GM12878 (cell line): Measurements from ENCODE around the gene SIRT2. TPM values are rescaled to one million over a fixed set of nuclear protein-coding genes. Genes with fewer than 3 reads are reported as not detected.

Source experiments
- BCL3 ChIP-seq: IDR thresholded peaks from 2 replicates; pipeline ENCODE4 v1.6.1; 2011; ENCODE audit warnings: borderline replicate concordance, low read depth, mild to moderate bottlenecking, moderate library complexity, low read length; ENCODE audit not compliant: insufficient read depth, poor library complexity, severe bottlenecking
- EED ChIP-seq: sonication (generic); IDR thresholded peaks from 2 replicates; pipeline ENCODE4 v1.6.1; 2016; ENCODE audit warnings: antibody characterized with exemption, low read depth
- HDAC6 ChIP-seq: fragments of 200-600 bp; sonication (generic); IDR thresholded peaks from one replicate; pipeline ENCODE4 v1.8.0; 2017; ENCODE audit warnings: antibody characterized with exemption; ENCODE audit not compliant: unreplicated experiment
- IKZF2 ChIP-seq, 2 experiments: fragments of 450-650 bp; IDR thresholded peaks; 2 replicates each; pipeline ENCODE4 v1.6.1; 2017; ENCODE audit warnings: mild to moderate bottlenecking in 2 of 2, moderate library complexity in 2 of 2
- NRF1 ChIP-seq: conservative IDR thresholded peaks from 2 replicates; pipeline ENCODE4 v1.6.1; 2011; ENCODE audit warnings: mild to moderate bottlenecking, low read depth, low read length, improper control_type of control experiment
- RELB ChIP-seq: fragments of 450-650 bp; IDR thresholded peaks from 2 replicates; pipeline ENCODE4 v1.6.1; 2017; ENCODE audit warnings: low read depth, mild to moderate bottlenecking, moderate library complexity
- RFX5 ChIP-seq: IDR thresholded peaks from 2 replicates; pipeline ENCODE4 v1.6.1; 2011; ENCODE audit warnings: low read depth, low read length, improper control_type of control experiment
- STAT3 ChIP-seq: IDR thresholded peaks from 2 replicates; pipeline ENCODE4 v1.6.1; 2011; ENCODE audit warnings: low read depth, low read length, improper control_type of control experiment
- polyA plus RNA-seq, 11 experiments: library from polyadenylated mRNA; depleted of rRNA in 4 of 11; unstranded in 6 of 11; stranded (reverse) in 5 of 11; fragments of >200 nt; fragmentation: Nextera tagmentation in 4 of 11; fragmentation: Illumina TruSeq in 1 of 11; extraction: Ambion mirVana in 4 of 11; extraction: Trizol in 1 of 11; gene quantifications; 1 replicate in 1 of 11; 2 replicates in 10 of 11; pipeline versions ENCODE4 v1.2.1 to v1.2.3, GENCODE V29; 2011 to 2016; ENCODE audit warnings: inconsistent platforms in 2 of 11, missing spikeins in 2 of 11, low read depth in 1 of 11
- total RNA-seq, 4 experiments: library from RNA; depleted of rRNA in 3 of 4; stranded (reverse); fragments of >200 nt in 3 of 4; fragmentation: Illumina TruSeq in 1 of 4; extraction: Trizol in 1 of 4; gene quantifications; 2 replicates each; pipeline versions ENCODE4 v1.2.1 to v1.2.3, GENCODE V29; 2013 to 2021
- TF ChIP-seq, protein P1 (sequence below): IDR thresholded peaks from 2 replicates; pipeline ENCODE4 v1.6.1; 2011; ENCODE audit warnings: mild to moderate bottlenecking, low read depth, low read length, moderate library complexity; ENCODE audit not compliant: insufficient replicate concordance
- TF ChIP-seq, protein P2 (sequence below): IDR thresholded peaks from 2 replicates; pipeline ENCODE4 v1.6.1; 2012; ENCODE audit warnings: improper control_type of control experiment, low read depth, low read length; ENCODE audit not compliant: insufficient replicate concordance
- TF ChIP-seq, protein P3 (sequence below): fragments of 450-650 bp; IDR thresholded peaks from 2 replicates; pipeline ENCODE4 v1.6.1; 2017; ENCODE audit warnings: mild to moderate bottlenecking, low read depth, inconsistent platforms; ENCODE audit not compliant: poor library complexity, severe bottlenecking
- TF ChIP-seq, protein P4 (sequence below): fragments of 450-650 bp; conservative IDR thresholded peaks from 2 replicates; pipeline ENCODE4 v1.6.1; 2017; ENCODE audit warnings: mild to moderate bottlenecking, moderate library complexity

Gene SIRT2
- total and polyA plus RNA-seq, 10 of the 15 experiments (the other 5 are each of a cell fraction or from before 2014, with no cell fraction given) = 1.4 to 38.7 (median 24.1) TPM

- TF ChIP-seq, protein P1, sequence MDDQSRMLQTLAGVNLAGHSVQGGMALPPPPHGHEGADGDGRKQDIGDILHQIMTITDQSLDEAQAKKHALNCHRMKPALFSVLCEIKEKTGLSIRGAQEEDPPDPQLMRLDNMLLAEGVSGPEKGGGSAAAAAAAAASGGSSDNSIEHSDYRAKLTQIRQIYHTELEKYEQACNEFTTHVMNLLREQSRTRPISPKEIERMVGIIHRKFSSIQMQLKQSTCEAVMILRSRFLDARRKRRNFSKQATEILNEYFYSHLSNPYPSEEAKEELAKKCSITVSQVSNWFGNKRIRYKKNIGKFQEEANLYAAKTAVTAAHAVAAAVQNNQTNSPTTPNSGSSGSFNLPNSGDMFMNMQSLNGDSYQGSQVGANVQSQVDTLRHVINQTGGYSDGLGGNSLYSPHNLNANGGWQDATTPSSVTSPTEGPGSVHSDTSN = peak; percentile 32
- TF ChIP-seq BCL3 = no peak
- TF ChIP-seq HDAC6 = no peak
- no peak; a peak in 1 of 4 replicates for TF ChIP-seq IKZF2 (IDR thresholded peaks at IDR 0.05)
- no peak for TF ChIP-seq EED
- TF ChIP-seq STAT3 = no peak
- TF ChIP-seq RFX5 = no peak
- TF ChIP-seq, protein P2, sequence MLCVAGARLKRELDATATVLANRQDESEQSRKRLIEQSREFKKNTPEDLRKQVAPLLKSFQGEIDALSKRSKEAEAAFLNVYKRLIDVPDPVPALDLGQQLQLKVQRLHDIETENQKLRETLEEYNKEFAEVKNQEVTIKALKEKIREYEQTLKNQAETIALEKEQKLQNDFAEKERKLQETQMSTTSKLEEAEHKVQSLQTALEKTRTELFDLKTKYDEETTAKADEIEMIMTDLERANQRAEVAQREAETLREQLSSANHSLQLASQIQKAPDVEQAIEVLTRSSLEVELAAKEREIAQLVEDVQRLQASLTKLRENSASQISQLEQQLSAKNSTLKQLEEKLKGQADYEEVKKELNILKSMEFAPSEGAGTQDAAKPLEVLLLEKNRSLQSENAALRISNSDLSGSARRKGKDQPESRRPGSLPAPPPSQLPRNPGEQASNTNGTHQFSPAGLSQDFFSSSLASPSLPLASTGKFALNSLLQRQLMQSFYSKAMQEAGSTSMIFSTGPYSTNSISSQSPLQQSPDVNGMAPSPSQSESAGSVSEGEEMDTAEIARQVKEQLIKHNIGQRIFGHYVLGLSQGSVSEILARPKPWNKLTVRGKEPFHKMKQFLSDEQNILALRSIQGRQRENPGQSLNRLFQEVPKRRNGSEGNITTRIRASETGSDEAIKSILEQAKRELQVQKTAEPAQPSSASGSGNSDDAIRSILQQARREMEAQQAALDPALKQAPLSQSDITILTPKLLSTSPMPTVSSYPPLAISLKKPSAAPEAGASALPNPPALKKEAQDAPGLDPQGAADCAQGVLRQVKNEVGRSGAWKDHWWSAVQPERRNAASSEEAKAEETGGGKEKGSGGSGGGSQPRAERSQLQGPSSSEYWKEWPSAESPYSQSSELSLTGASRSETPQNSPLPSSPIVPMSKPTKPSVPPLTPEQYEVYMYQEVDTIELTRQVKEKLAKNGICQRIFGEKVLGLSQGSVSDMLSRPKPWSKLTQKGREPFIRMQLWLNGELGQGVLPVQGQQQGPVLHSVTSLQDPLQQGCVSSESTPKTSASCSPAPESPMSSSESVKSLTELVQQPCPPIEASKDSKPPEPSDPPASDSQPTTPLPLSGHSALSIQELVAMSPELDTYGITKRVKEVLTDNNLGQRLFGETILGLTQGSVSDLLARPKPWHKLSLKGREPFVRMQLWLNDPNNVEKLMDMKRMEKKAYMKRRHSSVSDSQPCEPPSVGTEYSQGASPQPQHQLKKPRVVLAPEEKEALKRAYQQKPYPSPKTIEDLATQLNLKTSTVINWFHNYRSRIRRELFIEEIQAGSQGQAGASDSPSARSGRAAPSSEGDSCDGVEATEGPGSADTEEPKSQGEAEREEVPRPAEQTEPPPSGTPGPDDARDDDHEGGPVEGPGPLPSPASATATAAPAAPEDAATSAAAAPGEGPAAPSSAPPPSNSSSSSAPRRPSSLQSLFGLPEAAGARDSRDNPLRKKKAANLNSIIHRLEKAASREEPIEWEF = no peak
- TF ChIP-seq, protein P3, sequence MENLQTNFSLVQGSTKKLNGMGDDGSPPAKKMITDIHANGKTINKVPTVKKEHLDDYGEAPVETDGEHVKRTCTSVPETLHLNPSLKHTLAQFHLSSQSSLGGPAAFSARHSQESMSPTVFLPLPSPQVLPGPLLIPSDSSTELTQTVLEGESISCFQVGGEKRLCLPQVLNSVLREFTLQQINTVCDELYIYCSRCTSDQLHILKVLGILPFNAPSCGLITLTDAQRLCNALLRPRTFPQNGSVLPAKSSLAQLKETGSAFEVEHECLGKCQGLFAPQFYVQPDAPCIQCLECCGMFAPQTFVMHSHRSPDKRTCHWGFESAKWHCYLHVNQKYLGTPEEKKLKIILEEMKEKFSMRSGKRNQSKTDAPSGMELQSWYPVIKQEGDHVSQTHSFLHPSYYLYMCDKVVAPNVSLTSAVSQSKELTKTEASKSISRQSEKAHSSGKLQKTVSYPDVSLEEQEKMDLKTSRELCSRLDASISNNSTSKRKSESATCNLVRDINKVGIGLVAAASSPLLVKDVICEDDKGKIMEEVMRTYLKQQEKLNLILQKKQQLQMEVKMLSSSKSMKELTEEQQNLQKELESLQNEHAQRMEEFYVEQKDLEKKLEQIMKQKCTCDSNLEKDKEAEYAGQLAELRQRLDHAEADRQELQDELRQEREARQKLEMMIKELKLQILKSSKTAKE = peak; percentile 46
- TF ChIP-seq NRF1 = no peak
- TF ChIP-seq, protein P4, sequence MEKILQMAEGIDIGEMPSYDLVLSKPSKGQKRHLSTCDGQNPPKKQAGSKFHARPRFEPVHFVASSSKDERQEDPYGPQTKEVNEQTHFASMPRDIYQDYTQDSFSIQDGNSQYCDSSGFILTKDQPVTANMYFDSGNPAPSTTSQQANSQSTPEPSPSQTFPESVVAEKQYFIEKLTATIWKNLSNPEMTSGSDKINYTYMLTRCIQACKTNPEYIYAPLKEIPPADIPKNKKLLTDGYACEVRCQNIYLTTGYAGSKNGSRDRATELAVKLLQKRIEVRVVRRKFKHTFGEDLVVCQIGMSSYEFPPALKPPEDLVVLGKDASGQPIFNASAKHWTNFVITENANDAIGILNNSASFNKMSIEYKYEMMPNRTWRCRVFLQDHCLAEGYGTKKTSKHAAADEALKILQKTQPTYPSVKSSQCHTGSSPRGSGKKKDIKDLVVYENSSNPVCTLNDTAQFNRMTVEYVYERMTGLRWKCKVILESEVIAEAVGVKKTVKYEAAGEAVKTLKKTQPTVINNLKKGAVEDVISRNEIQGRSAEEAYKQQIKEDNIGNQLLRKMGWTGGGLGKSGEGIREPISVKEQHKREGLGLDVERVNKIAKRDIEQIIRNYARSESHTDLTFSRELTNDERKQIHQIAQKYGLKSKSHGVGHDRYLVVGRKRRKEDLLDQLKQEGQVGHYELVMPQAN = 0 out of 2 replicates have a peak, but pooled peaks have one; percentile 80
- 0 out of 2 replicates have a peak, but pooled peaks have one; percentile 18 for TF ChIP-seq RELB
These were observed 68.2 kb downstream of the SIRT2 start (continued) for GRCh38 chr19:38831142-38831605.
